Transverse colon (tissue), 4 donors: Measurements from ENCODE around the gene CCDC69. TPM values are rescaled to one million over a fixed set of nuclear protein-coding genes. Genes with fewer than 3 reads are reported as not detected.

ENCODE experiments used
- DNase-seq: peaks from one replicate; pipeline ENCODE4 v3.0.0-alpha.2; 2019
- H3K27ac ChIP-seq, 4 donors: fragments of 200-600 bp; sonication (generic); 2 replicates each; pipeline ENCODE4 v1.5.1; 2016 to 2018; ENCODE audit warnings: inconsistent platforms in 4 of 4
- H3K27me3 ChIP-seq: fragments of 200-600 bp; sonication (generic); 2 replicates; pipeline ENCODE4 v1.5.1; 2017; ENCODE audit warnings: inconsistent platforms
- H3K36me3 ChIP-seq, 4 donors: fragments of 200-600 bp; sonication (generic); 2 replicates each; pipeline ENCODE4 v1.5.1; 2017 to 2019; ENCODE audit warnings: inconsistent platforms in 4 of 4
- H3K4me1 ChIP-seq, 4 donors: fragments of 200-600 bp; sonication (generic); 2 replicates each; pipeline ENCODE4 v1.5.1; 2017 to 2020; ENCODE audit warnings: inconsistent platforms in 4 of 4
- H3K4me3 ChIP-seq, 4 donors: fragments of 200-600 bp; sonication (generic); 1 replicate in 1 of 4; 2 replicates in 3 of 4; pipeline versions ENCODE4 v1.5.1 to v1.6.1; 2017 to 2019; ENCODE audit warnings: inconsistent platforms in 4 of 4
- H3K9me3 ChIP-seq, 2 donors: fragments of 200-600 bp; sonication (generic); 2 replicates each; pipeline ENCODE4 v1.5.1; 2017 to 2019; ENCODE audit warnings: inconsistent platforms in 2 of 2
- CTCF ChIP-seq, 5 experiments: fragments of 200-600 bp in 3 of 5; fragments of 450-650 bp in 2 of 5; sonication (generic) in 3 of 5; IDR thresholded peaks; 1 replicate in 2 of 5; 2 replicates in 3 of 5; pipeline ENCODE4 v1.5.1; 2016 to 2017; ENCODE audit warnings: antibody characterized with exemption in 5 of 5, inconsistent platforms in 3 of 5, mild to moderate bottlenecking in 2 of 5, moderate library complexity in 1 of 5
- EP300 ChIP-seq: sonication (generic); formaldehyde crosslinking; IDR thresholded peaks from one replicate; pipeline ENCODE4 v1.6.1; 2017; ENCODE audit warnings: antibody characterized with exemption, low read depth
- POLR2A ChIP-seq: fragments of 450-650 bp; IDR thresholded peaks from one replicate; pipeline ENCODE4 v1.6.1; 2016; ENCODE audit warnings: antibody characterized with exemption, mild to moderate bottlenecking, moderate library complexity
- POLR2AphosphoS5 ChIP-seq, 3 donors: sonication (generic); formaldehyde crosslinking; IDR thresholded peaks; one replicate each; pipeline ENCODE4 v1.6.1; 2016; ENCODE audit warnings: antibody characterized with exemption in 3 of 3
- WGBS, 2 donors: methylation state at CpG; one replicate each; pipeline ENCODE4 v1.1.5; 2018; ENCODE audit warnings: low coverage in 1 of 2; 5-methylcytosine and 5-hydroxymethylcytosine counted together
- in situ Hi-C, 4 donors: fragments of 200-750 bp; cut with MboI; loops; one replicate each; pipeline versions ENCODE4 v1.15.0 to v1.15.1; 2017; ENCODE audit warnings: low sequenced_read_pairs in 3 of 4, low pct_ligation_motif_present in 1 of 4, low pct_unique_long_range_greater_than_20kb in 1 of 4
- intact Hi-C: fragments of 100-400 bp; cut with DNase I; formaldehyde crosslinking; loops from one replicate; pipeline ENCODE4 v1.15.1; 2023; ENCODE audit warnings: low total_unique reads
- total RNA-seq, 4 donors: library from RNA; depleted of rRNA; stranded (reverse); fragments of >200 nt; gene quantifications; one replicate each; pipeline ENCODE4 v1.1.0, GENCODE V29; 2016

The CCDC69 gene
- total RNA-seq, 4 donors from 2014 or later = 37.7 to 89.2 (median 62.1) TPM

- no peaks in the 10 kb centered on the region for H3K9me3 ChIP-seq
- intact Hi-C loops (no loop called here), in situ Hi-C loops (no loop called here)
- no peak for TF ChIP-seq CTCF (IDR thresholded peaks at IDR 0.05)
- TF ChIP-seq POLR2AphosphoS5 (IDR thresholded peaks at IDR 0.05) = no peak
- TF ChIP-seq EP300 = no peak
- TF ChIP-seq POLR2A = no peak
- H3K27ac ChIP-seq = no peak overlapping the region
- peaks cover 23 to 30% (median 26%) of the 10 kb centered on the region in 4 donors for H3K4me1 ChIP-seq
- 83 to 90% methylated on average over 2 to 8 of the region's 8 CpGs for WGBS, 2 donors
- no peak overlapping the region for H3K4me3 ChIP-seq
- no peaks in the 10 kb centered on the region for H3K27me3 ChIP-seq
- no peak for DNase-seq
- H3K36me3 ChIP-seq = peaks cover 0 to 19% (median 4%) of the 10 kb centered on the region in 4 donors
Measured at GRCh38 chr5:151139015-151139414, 84.9 kb downstream of the CCDC69 start.

GRCh38 chr5:151138114-151138513 lies 85.8 kb downstream of the CCDC69 start:
- Histone ChIP-seq H3K27ac (no peak overlapping the region), H3K9me3 (no peaks in the 10 kb centered on the region), H3K4me1 (peaks cover 20 to 27% (median 23%) of the 10 kb centered on the region in 4 donors), H3K36me3 (peaks cover 0 to 19% (median 4%) of the 10 kb centered on the region in 4 donors), H3K4me3 (no peak overlapping the region), H3K27me3 (no peaks in the 10 kb centered on the region)
- DNase-seq = no peak
- 89 to 100% methylated on average over 1 of the region's 1 CpG for WGBS, 2 donors
- intact Hi-C loops = no loop called here
- in situ Hi-C loops = no loop called here
- TF ChIP-seq POLR2AphosphoS5 (IDR thresholded peaks at IDR 0.05) (no peak), CTCF (IDR thresholded peaks at IDR 0.05) (no peak), EP300 (no peak), POLR2A (no peak)

DNA sequence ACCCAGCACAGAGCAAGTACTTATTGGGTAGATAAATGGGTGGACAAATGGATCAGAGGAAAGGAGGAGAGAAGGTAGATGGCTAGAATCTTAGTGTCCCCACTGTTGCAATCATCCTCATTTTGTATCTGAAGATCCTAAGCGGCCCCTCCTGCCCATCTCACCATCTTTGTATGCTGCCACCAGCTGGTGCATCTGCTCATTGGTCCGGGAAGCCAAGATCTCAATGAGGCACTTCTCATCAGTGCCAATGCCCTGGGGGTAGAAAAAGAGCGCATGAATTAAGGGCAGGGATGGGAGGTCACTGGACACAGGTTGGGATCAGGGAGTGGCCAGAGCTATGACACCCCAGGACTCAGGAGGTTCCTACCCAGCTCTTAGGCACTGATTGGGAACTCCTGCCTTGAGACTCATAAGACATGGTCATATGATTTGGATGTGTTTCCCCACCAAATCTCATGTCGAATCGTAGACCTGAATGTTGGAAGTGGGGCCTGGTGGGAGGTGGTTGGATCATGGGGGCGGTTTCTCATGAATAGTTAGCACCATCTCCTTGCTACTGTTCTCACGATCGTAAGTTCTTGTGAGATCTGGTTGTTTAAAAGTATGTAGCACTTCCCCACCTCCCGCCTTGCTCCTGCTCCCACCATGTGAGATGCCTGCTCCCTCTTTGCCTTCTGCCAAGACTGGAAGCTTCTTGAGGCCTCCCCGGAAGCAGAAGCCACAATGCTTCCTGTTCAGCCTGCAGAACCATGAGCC lies 86.6 kb downstream of the CCDC69 start:
- H3K27me3 ChIP-seq = no peaks in the 10 kb centered on the region
- H3K36me3 ChIP-seq = peaks cover 0 to 19% (median 6%) of the 10 kb centered on the region in 4 donors
- no peaks in the 10 kb centered on the region for H3K9me3 ChIP-seq
- intact Hi-C loops = no loop called here
- no peak for TF ChIP-seq POLR2AphosphoS5 (IDR thresholded peaks at IDR 0.05)
- TF ChIP-seq CTCF (IDR thresholded peaks at IDR 0.05) = no peak
- TF ChIP-seq POLR2A = no peak
- TF ChIP-seq EP300 = no peak
- no peak overlapping the region for H3K4me3 ChIP-seq
- in situ Hi-C loops = no loop called here
- no peak for DNase-seq
- 86 to 96% methylated on average over 1 to 10 of the region's 10 CpGs for WGBS, 2 donors
- H3K4me1 ChIP-seq = peaks cover 12 to 19% (median 17%) of the 10 kb centered on the region in 4 donors
- no peak overlapping the region for H3K27ac ChIP-seq

GRCh38 chr5:151134228-151134627 lies 89.7 kb downstream of the CCDC69 start:
- Histone ChIP-seq H3K27ac (peak overlapping the region in 3 of 4 donors; percentile 12 to 48 (median 21)), H3K27me3 (no peaks in the 10 kb centered on the region), H3K36me3 (peaks cover 0 to 19% (median 6%) of the 10 kb centered on the region in 4 donors), H3K4me3 (no peak overlapping the region), H3K9me3 (no peaks in the 10 kb centered on the region), H3K4me1 (no peaks in the 10 kb centered on the region)
- intact Hi-C loops (no loop called here), in situ Hi-C loops (loop anchor here in 1 of 4 donors (5.0 kb wide), 1 partner anchor 98 kb away; no protein-coding TSS in a partner anchor)
- 57 to 100% methylated on average over 1 to 3 of the region's 3 CpGs for WGBS, 2 donors
- TF ChIP-seq CTCF (IDR thresholded peaks at IDR 0.05) (no peak), POLR2AphosphoS5 (IDR thresholded peaks at IDR 0.05) (peak in 1 of 3 donors; percentile 14)
- peak; percentile 46 for DNase-seq
